Activated naive CD4-positive, alpha-beta T cell (primary cell): ENCODE results near the gene PEX5L.
"Not testable (repeated sequence)": the region's sequence is repeated elsewhere in the genome, so short reads cannot be mapped to it uniquely, and the experiment has no call there.

ENCODE experiments used
- DNase-seq, 4 experiments: peaks; one replicate each; lab custom pipeline; 2025; lab: John Stamatoyannopoulos, UW

The PEX5L gene

DNA sequence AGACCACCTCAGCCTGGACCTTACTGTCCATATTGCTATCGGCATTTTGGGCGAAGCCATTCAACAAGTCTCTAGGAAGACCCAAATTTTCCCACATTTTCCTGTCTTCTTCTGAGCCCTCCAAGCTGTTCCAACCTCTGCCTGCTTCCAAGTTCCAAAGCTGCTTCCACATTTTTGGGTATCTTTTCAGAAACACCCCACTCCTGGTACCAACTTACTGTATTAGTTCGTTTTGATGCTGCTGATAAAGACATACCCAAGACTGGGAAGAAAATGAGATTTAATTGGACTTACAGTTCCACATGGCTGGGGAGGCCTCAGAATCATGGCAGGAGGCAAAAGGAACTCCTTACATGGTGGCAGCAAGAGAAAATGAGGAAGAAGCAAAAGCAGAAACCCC, 28.4 kb downstream of the PEX5L start:
- not testable (repeated sequence) for DNase-seq

GRCh38 chr3:180004542-180004941, 32.2 kb downstream of the PEX5L start:
- no peak for DNase-seq

- DNase-seq: no peak
Observed at GRCh38 chr3:180002006-180002405, 34.7 kb downstream of the PEX5L start.

DNA sequence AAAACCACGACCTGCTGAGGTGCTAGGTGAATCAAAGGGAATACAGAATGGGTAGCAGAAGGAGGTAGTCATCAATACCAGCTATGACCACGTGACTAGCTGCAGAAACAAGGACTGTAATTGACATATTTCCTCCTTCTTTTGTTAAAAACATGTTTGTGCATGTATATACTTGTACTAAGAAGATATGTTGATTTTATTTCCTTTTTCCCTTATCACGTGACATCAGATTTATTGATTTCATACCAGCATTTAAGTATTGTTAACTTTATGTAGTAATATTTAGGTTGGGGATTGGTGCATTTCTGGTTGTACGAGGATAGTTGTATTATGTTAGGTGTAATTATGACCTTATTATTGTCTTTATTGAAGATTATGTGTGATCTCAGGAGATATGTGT, 36.2 kb downstream of the PEX5L start:
- no peak for DNase-seq

- DNase-seq: no peak
Observed at GRCh38 chr3:179995406-179995805, 41.3 kb downstream of the PEX5L start.

DNA sequence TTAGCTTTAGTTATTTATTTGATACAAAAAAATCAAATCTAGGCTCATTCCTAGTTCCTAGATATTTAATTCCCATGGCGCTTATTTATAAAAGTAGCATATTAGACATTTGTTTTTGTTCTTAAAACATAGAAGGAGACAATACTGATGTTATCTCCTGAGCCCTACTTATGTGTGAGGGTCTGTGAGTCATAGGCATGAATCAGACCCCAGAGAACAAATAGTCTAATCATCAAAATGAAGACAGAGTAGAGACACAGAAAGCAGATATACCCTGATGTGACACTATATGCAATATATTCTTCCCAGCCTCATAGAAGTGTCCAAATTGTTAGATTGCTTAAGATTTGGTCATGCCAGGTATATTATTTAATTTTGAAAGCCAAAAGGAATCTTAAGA, 44.9 kb downstream of the PEX5L start:
- no peak for DNase-seq

DNA sequence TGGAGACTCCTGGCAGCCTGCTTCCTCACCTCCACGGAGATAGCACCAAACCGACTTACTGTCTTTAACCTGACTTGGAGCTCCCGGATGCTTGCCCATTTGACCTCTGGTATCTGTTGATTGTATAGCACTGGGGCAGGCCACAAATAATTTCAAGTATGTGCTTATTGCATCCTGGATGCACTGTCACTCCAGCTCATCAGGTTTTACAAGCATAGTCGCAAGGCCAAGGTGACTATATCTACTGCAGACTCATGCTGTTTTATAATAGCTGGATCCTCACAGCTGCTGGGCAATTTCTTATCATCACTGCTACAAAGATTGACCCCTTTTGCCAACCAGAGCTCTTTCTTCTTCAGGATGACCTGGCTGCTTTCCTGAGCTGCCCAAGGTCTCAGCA, 45.6 kb downstream of the PEX5L start:
- DNase-seq: no peak

- DNase-seq: no peak
Observed at GRCh38 chr3:179981646-179982045, 55.1 kb downstream of the PEX5L start.

- DNase-seq: no peak
Observed at GRCh38 chr3:179977356-179977755, 59.4 kb downstream of the PEX5L start.

DNA sequence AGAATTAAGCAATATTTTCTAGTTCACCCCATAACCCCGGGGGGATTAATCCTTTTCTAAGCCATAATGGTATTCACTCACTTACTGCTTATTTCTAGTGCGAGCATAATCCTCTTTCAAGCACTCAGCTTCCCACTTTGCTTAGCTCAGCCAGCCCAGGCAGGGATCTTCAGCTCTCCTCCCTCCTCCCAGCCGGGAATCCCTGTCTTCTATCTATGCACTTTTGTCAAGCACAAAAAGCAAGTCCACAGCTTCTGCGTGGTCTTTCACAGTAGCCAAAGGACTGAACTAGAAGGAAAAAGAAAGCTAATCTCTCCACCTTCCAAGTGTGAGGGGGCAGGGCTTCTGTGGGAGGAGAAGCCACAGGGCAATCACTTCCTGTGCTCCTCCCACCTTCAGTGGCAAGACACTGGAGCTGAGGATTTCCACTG, 62.8 kb downstream of the PEX5L start:
- DNase-seq: no peak

GRCh38 chr3:179972881-179973423, 63.8 kb downstream of the PEX5L start:
- DNase-seq: no peak

DNA sequence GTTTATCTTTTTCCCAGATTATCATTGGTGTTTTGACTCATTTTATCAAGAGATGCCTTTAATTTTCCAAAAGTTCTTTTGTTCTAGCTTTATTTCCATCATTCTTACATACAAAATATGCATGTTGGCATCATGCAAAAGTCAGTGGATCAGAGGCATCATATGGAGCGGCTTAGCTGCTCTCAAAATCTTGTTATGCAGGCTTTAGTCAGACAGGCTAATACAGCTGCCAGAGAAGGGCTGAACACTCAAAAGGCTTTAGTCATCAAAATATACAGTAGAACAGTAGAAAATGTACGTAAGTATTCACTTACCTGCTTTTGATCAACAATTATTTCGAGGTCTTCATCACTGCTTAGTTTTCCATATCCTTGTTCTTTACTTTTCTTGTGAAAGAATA, 65.5 kb downstream of the PEX5L start:
- no peak for DNase-seq

DNA sequence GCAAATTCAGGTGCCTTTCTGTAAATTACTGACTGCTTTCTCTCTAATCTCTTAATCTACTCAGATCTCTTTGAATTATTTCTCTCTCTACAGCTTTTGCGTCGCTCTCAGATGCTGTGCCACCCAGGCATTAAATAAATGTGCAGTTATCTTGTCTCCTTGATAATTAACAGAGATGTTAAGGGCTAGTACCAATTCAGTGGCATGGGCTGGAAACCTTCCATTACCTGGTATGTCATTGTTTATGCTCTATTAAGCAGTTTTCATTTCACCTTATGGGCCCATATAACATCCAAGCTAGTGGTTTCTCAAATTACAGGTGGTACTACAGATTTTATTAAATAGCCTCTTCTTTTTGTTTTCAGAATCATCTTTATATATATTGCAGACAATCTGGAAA, 66.0 kb downstream of the PEX5L start:
- DNase-seq: no peak

- DNase-seq: no peak
Observed at GRCh38 chr3:179969525-179969924, 67.2 kb downstream of the PEX5L start.

- DNase-seq: no peak
Observed at GRCh38 chr3:179967622-179968021, 69.1 kb downstream of the PEX5L start.

- no peak for DNase-seq
Observed at GRCh38 chr3:179964890-179965289, 71.8 kb downstream of the PEX5L start.

DNA sequence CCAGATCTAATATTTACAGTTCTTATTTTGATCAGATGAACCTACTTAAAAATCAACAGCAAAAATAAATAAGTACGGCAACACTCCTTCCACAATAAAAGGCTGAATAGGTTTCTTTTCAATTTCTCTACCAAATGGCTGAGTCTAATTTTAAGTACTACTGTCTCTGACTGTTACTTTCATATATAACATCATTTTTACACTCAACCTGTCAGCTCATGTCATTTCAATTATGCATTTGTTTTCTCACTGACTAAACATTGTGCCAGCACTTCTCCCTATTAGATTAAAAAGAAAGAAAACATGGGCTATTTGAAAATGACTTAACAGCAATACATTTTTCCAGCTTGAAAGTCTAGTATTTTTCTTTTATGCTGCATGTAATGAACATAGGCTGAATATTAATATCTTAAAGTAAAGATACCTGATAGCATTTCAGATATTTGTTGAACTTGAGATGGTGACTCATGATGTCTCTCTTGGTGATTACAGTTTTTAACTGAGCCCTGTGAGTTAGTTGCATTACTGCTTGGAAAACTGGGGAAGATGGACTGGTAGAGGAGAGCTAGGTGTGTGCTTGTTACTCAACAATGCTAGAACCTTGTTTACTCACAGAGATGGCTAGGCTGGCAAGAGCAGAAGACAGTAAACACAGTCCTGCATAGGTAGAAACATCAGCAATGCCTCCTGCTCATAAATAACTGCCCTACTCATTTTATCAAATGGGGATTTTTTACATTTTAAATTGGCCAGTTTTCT, 73.9 kb downstream of the PEX5L start:
- DNase-seq: no peak

DNA sequence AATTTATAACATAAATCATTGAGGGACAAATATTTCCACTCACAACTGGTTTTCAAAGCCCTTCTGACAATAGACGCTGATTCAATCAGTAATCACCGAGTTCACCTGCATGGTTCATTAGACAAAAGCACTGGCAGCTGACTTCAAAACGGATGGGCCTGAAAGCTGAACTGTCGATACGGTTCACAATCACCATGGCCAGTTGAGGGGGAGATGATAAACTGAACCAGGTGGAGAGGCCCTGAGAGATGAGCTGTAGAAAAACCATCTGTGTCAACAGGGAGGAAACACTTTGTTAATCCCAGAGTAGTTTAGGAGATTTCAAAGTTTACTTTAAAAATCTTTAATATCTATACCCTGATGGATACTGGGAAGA, 75.0 kb downstream of the PEX5L start:
- no peak for DNase-seq

- DNase-seq: no peak
Observed at GRCh38 chr3:179961071-179961702, 75.5 kb downstream of the PEX5L start.

- no peak for DNase-seq
Observed at GRCh38 chr3:179958759-179959158, 78.0 kb downstream of the PEX5L start.

GRCh38 chr3:179958143-179958542, 78.6 kb downstream of the PEX5L start:
- DNase-seq: no peak

DNA sequence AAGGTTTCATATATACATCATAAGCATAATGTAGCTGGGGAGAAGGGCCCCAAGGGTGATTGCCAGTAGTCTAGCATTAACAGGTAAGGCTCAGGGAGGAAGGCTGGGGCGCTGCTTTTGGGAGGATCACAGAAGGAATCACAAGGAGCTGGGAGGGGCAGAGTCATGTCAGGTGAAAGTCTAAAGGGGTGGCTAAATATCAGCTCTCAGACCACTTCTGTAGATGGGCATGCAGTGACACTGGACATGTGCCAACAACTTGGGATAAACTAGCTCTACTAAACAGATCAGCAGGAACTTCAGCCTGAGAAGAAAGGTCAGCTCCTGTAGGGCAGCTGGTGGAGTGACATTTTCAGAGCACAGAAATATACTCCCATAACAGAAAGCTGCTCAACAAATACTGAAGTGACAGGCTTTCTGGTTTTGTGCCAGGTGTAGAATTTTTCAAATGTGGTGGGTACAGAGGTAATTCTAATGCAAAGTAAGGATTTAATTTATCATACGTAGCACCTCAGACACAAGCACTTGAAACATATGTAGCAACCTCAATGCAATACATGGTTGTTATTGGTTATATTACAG, 79.4 kb downstream of the PEX5L start:
- DNase-seq: no peak

DNA sequence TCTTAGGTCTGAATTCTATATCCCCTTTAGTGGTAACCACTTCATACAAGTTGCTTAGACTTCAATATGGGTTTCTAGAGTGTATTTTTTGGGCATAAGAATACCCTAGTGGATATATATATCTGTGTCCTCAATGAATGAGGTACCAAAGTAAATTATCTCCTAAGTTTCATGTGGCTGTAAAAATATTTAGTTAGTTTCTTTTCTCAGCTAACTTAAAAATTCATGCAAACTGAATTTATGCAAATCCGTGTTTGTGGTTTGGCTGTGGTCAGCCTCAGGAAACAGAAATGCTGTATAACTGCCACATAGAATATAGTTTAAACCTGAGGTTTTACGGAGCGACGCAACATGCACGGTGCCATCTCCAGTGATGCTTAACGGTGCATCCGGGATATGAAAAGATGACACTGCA, 80.3 kb downstream of the PEX5L start:
- DNase-seq: no peak
